Muscle of back (tissue), 11 donors: Measurements from ENCODE around the gene FOXD1. TPM values are rescaled to one million over a fixed set of nuclear protein-coding genes. Genes with fewer than 3 reads are reported as not detected.

Experiments used
- DNase-seq, 3 donors: peaks; one replicate each; pipeline versions ENCODE4 v3.0.0 to v3.0.0-alpha.2; 2013
- polyA plus RNA-seq, 10 donors: library from polyadenylated mRNA; unstranded; fragments of 120-200 nt; gene quantifications; one replicate each; pipeline ENCODE4 v1.2.1, GENCODE V29; 2013; ENCODE audit not compliant: insufficient read length in 10 of 10

Gene FOXD1
- polyA plus RNA-seq, 10 donors = 0.54 to 1.8 (median 1.3) TPM

DNA sequence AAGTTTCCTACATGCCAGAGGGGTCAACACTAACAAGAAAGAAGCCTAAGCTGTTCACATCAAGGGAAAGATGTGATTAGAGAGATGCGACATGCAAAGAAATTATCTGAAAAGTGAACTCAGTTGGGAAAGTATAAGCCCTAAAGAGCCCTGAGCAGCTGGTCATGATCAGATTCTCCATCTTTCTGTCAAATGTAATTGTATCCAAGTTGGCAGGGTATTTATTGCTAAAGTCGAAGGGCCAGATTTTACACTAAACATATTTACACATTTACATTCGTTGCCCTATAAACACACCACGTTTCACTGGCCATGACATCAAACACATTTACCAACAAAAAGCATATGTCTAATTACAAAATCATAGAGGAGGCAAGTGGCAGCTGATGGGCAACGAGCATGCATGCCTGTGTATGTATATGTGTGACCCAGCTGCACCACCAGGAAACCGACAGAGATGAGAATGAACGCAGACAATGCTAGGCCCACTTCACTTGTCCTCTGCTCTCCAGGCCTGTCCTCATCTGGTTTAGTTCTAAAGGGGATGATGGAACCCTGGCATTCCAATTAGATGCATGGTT, 6.3 kb downstream of the FOXD1 start:
- no peak for DNase-seq

DNA sequence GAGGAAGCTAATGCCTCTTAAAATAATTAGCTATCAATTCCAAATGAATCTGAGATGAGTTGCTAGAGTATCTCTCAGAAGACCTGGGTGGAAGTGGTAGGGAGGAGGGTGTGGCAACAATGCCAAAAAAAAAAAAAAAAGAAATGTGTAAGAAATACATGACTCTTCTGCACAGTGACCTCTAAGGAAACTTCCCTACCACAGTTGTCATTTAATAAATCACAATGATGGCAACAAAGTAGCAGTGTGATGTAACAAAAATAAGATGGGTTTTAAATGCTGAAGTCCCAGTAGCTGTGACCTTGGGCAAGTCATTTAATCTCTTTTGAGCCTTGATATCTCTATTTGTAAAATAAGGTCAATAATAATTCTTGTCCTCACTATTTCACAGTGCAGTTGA, 7.2 kb downstream of the FOXD1 start:
- no peak for DNase-seq

DNA sequence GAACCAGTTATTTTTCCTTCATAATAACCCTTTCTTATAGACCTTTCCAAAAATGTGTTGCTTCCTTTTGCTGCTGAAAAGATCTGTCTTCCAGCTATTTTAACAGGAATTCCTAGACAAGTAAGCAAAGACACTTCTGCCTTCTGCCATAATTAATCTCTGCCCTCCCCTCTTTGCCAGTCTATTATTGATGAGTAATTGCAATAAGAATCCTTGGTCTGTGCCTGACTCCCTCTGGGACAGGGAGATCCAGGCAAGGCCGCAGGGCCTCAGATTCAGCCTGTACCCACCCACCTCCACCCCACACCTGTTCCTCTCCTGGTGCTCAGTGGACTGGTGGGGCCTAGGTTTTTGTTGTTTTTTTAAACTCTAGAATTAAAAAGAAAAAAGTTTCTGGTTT, 8.3 kb downstream of the FOXD1 start:
- DNase-seq = no peak

DNA sequence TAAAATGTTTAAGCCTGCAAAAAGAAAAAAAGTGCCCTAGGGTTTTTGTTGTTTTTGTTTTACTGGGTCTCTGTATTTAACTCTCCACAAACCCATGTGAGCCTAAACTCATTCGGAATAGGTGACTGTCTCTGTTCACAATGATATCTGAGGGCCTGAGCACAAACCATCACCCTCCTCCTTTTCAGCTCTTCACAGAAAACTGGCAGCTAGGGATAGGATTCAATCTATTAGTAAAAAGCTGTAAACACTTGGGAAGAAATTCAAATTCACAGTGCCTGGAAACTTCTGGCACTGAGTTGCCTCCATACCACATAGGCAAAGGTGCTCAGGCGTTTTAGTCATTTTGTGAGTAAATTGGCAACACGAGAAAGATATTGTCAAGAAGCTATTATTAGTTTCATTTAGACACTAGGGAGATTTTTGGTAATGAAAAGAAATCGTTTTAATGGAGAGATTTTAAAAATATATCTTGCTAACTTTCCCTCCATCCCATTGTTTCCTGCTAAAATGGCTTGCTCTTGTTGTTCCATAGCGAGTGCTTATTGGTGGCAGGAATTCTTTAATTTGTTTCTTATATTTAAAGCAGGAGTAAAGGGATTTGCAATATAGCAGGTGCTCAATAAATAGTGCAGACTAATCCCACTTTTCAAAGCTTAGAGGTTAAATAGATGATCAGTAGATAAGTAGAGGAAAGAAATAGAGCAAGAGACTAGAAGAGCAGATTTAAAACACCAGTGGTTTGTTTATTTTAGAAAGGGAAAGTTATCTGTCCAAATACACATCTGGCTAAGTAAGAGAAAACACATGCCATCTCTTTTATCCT, 9.7 kb downstream of the FOXD1 start:
- DNase-seq = no peak

DNA sequence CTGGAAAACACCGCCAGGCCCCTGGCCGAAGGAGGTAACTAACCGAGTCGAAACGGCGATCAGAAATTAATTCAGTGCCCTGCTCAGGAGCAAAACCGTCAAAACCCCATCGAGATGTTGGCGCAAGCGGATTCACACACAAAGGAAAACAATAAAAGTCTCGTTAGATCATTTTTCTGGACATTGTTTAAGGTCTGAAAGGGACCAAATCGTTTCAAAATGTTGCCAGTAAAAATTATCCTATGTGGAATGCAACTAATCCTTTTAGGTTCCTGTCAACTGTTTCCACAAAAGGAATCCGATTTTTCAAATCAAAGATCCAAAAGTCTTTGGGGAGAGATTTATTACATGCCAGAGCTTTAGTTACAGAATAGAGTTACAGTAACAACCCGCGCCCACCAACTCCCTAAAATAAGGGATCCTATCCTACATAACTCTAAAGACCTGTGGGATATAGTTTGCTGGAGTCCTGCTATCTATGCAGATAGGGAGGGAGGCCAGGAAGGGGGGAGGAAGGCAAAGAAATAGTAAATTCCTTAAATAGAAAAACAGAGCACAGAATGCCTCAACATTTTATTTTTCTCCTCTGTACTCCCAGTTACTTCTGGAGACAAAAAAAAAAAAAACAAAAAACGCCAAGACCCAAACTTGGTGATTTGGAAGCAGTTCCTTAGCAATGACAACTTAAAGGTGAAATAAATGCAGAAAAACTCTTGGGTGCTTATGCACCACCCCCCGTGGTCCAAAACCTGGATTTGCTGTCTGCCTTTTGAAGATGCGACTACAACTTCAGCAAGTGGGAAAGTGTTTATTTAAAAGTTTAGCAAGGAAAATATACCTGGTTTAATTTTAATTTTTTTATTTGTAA, 10.6 kb downstream of the FOXD1 start:
- no peak for DNase-seq

DNA sequence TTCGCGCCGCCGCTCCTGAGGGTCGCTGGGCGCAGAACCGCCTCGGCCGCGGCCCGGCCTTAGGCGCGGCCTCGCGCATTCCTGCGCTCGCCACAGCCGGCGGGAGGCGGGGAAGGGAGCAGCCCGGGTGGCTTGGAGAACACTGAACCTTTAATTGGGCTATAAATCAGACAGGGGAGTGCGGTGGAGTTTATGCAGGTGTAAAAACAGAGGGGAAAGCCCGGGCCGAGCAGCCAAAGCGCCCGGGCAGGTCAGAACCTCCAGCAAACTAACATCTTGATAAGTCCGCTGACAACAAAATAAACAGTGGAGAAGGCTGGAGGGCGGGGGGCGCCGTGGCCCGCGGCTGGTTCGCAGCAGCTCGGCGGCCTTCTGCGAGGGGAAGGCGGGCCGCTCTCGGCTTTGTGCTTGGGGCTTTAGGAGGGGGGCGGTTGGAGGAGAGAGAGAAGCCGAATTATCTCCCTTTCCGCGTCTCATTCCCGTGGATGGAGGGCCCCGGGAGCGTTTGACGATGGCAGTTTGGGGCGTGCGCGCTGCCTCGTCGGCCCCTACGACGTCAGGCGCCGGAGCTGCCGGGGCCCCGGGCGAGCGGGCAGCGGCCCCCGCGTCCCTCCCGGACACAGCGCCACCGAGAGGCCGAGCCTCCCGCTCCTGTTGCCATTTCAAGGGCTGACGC, 11.3 kb downstream of the FOXD1 start:
- DNase-seq = peak in 1 of 3 donors; percentile 83

DNA sequence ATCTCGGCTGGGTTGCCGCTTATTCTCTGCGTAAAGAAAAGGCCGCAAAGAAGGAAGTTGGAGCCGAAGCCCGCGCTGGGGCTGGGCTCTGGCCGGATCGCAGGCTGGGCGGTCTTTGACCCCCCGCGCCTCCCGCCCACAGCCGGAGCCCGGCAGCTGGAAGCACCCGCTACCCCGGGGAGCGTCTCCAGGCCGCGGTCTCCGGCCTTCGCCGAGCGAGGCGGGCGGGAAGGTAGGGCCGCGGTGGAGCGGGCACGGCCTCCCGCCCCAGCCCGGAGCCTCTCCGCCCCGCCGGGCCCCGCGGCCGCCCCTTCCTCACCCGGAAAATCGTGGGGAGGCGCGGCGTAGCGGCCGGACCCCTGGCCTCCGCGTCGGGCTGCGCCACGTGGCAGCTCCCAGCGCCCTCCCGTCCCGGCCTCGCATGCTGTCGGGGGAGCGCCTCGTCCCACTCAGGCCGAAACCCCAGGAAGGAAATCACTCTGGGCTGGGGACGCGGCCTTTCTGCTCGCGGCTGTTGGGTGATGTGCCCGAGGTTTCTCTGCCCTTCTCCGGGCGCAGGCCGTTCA, 12.0 kb downstream of the FOXD1 start:
- DNase-seq = peak in 1 of 3 donors; percentile 80

DNA sequence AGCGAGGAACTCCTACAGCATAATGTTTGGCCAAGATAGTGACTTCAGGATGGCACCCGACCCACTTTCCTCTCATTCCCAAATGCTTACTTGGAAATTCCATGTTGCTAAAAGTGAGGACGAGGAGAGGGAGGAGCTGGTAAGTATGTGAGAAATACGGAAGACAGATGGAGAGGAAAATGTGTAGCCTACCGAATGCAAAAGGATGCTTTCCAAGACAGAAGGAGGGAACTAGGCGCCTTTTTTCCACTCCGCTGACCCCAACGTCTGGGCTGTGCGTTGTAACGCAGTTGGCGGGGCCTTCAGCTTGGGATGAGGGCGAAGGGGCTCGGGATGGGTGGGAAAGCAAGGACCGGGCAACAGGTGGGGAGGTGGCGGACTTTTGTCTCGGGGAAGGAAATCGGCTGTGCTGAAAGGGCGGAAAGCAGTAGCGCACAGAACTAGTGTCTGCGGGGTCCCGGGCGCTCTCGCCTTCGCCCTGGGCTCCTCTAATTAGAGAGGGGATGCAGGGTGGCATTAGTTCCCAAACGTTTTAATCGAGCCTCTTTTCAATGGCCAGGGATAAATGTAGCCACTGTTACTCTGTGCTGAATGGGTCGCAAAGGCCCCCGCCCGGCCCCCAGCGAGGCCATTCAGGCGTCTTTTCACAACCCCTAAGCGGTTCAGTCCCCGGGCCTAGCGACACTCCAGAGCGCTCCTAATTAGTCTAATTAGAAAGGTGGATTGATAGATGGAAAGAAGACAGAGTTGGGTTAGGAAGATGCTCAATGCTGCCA, 12.6 kb downstream of the FOXD1 start:
- DNase-seq = peak in 1 of 3 donors; percentile 58

DNA sequence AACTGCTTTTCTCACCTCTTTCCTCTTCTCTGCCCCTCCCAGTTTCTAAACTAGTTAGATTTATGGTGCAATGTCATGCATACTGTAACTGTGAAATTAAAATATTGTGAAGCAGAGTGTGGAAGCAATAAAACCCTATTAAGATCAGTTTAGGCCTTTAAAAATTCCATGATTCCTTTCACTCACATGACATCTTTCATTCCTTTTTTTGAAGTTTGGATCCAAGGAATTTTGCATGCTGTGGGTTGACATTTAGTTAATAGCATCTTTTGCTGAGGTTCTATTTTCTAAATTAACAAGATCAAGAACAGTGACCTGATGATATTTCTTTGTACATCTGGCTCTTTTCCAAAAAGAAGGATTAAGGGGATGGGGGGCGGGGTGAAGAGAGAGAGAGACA, 13.7 kb downstream of the FOXD1 start:
- no peak for DNase-seq

DNA sequence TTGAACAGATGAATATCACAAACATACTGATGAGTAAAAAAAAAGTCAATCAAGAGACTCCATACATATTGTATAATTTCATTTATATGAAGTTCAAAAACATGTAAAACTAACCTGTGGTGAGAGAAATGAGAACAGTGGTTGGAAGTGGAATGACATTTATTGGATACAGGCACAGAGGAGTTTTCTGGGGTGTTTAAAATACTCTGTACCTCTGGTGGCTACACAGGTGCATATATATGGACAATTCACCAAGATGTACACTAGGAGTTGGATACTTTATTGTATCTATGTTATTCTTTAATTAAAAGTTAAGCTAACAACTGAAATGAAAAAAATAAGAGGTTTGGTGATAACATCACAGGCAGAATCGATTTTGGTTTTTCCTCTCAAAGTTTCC, 14.1 kb downstream of the FOXD1 start:
- DNase-seq = no peak

DNA sequence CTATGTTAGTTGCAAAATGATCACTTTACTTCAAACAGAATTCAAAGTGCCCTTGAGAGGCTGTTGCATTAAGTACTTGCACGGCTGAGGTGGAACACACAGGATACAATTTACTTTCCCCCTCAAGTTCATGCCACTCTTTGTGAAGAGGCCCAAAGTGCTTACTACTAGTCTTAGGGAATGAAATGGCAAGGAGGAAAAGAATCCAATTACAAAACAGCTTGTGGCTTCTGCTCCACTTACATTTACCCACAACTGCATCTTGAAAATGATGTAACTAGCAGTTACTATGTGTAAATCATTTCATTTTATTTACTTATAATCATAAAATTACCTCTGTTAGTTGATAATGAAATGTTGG, 14.6 kb downstream of the FOXD1 start:
- no peak for DNase-seq

DNA sequence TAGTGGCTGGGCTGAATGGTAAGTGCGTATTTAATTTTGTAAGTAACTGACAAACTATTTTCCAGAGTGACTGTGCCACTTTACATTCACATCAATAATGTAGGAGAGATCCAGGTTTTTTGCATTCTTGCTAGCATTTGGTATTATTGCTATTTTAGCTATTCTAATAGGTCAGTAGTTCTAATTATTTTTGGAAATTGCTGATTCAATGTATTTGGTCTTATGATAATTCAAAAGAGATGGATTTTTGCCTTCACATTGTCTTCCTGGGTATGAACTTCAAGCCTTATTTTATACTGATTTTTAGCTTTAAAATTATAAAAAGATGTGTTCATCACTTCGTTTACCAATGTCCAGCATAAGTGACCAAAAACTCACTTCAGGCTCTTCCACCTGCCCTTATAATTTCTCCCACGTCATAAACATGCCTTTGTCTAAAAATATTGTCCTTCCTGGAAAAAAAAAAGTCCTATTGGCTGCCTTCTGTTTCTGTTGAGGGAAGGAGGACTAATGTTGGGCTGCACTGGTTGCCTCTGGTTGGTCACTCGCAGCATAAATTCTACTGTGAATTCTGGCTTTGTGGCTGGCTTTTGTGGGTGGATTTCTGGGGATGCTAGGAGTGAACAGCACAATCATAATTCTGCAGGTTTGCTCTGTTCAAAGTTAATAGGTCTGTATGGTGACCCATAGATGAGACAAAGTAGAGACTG, 15.2 kb downstream of the FOXD1 start:
- DNase-seq = no peak

DNA sequence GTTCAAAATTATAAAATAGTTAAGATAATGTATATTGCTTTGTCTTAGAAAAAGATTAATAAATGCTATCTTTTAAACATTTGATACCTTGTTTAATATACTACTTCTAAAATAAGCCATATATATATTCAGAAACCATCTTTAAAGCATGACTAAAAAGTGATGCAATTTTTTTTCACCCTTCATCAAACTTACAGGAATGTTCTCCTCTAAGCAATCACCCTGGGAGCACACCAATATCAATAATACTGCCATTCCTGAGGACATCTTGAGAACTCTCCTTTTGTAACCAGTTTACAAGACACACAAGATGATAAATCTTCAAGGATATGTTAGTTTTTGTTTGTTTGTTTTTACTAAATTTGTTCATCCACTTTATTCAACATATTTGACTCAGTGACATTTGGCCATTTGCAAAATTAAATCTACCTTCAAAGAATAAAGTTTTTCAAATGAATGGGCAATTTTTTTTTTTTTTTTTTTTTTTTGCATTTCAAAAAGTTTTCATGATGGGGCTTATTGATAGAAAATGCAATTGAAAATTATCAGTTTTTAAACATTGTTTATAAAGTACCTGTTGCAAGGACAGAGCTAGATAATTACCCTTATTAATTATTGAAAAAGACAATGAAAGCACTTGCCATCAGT, 17.2 kb downstream of the FOXD1 start:
- DNase-seq = no peak

DNA sequence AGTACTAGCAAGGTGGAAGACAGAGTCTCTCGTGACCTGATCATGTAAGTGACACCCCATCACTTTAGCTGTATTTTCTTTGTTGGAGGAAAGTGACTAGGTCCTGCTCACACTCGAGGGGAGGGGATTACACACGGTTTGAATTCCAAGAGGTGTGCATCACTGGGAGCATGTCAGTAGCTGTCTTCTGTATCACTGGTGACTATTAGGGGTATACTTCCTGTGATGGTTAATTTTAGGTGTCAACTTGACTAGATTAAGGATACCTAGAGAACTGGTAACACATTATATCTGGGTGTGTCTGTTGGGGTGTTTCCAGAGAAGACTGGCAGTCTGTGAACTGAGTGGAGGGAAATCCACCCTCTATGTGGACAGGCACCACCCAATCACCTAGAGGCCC, 22.5 kb downstream of the FOXD1 start:
- DNase-seq = no peak

DNA sequence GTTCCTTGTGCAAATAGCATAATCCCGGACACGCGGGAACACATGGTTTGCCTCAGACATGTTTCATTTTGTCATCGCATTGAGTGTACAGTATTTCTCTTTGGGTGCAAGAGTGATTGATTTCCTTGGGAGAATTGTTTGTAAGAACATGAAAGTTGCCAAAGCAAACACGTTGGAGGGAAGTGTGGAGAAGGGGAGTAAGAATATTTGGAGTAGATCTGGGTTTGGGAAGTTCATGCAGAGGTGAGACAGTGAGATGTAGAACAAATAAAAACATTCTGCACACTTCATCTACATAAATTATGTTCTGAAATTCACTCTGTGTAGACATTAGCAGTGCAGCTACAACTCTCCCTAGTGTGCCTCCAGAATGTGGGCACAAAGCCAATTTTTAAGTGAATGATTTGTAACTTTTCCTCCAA, 24.0 kb downstream of the FOXD1 start:
- peak in 2 of 3 donors; percentile 66 to 85 for DNase-seq

DNA sequence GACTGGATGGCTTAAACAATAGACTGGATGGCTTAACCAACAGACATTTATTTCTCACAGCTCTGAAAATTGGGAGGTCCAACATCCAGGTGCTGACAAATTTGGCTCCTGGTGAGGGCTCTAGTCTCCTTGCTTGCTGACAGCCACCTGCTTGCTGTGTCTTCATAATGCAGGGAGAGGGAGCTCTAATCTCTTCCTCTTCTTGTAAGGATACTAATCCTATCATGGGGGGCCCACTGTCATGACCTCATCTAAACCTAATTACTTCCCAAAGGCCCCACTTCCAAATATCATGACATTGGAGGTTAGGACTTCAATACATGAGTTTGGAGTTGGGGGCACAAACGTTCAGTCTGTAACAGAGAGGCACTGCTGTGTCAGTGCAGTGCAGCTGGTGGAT, 26.4 kb downstream of the FOXD1 start:
- DNase-seq = no peak

DNA sequence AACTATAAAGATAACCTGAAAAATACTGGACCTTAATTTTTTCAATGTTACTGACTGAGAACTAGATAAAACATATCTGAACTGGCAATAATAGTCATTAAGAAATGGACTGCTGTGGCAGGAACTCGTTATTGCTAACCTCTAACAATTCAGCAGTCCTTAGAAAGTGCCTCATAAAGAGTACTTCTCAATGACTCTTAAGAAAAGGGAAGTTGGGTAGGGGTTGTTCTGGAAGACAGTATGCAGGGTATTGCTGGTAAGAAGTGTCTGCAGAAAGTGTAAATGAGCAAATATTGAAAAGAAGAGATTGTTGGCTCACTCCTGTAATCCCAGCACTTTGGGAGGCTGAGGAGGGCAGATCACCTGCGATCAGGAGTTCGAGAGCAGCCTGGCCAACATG, 27.9 kb downstream of the FOXD1 start:
- peak in 1 of 3 donors; percentile 7 for DNase-seq

DNA sequence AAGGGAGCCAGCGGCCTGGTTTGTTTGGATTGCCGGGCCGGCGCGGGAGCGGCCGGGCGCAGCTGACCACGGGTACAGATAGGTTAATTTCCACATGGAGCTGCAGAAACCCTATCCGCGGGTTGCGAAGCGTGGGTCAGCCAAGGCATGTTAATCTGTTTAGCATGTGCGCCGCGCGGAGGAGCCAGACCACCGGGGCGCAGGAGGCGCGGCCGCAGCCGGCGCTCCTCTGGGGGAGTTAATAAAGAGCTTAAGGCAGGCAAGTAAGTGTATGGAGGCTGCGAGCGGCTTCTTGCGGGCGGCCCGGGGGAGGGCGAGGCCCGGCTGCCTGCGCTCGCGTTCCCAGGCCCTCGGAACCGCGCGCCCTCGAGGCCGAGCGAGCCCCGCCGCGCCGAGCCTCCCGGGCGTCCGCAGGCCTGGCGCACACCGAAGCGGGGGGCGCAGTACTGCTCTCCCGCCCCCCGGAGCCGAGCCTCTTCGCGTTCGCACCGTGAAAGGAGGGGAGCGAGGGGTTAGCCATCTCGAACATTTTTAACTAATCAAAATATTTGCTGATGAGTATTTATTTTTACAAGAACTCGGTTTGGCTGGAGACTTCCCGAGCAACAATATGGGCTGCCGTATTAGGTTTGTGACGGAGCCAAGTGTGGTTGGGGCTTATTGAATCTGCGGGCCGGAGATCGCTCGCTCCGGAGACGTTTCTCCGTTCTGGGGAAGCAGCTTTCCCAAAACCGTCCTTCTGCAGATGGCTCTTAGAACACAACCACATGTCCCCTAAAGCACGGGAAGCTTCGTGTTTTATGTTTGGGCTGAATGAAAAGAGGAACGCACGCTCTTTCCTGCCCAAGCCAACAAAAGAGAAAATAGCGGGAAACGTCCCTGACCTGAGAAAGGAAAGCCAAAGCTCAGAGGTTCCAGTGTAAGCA, 28.8 kb downstream of the FOXD1 start:
- DNase-seq = peak in 2 of 3 donors; percentile 83 to 92

DNA sequence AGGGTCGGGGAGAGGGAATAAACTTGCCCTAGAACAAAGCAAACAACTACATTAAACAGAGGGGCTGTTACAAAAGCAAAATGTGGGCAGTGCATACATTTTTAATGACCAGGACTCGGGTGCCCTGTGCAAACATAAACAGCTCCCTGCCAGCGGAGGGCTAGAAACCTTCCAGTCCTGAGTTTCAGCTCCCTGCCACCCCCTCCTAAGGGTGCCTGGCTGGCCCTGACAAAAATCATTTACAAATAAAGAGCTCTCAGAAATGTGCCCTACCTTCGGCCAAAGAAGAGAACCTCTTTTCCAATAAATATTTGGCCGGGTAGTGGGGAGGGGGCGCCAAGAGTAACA, 29.5 kb downstream of the FOXD1 start:
- no peak for DNase-seq
